HepG2 (cell line): ENCODE measurements around the gene CNOT1. TPM values are rescaled to one million over a fixed set of nuclear protein-coding genes. Genes with fewer than 3 reads are reported as not detected.

Source experiments
- GATAD2A ChIP-seq: IDR thresholded peaks from 2 replicates; pipeline ENCODE4 v1.6.1; 2016
- HMGXB3 ChIP-seq: sonication (generic); formaldehyde crosslinking; IDR thresholded peaks from 2 replicates; pipeline ENCODE4 v1.4.0; 2020; ENCODE audit warnings: missing genetic modification reagents, borderline replicate concordance
- MNT ChIP-seq: fragments of 450-650 bp; IDR thresholded peaks from 2 replicates; pipeline ENCODE4 v1.6.1; 2016
- NFKB2 ChIP-seq: sonication (generic); formaldehyde crosslinking; IDR thresholded peaks from 2 replicates; pipeline ENCODE4 v1.4.0; 2020; ENCODE audit warnings: missing genetic modification reagents, borderline replicate concordance
- PATZ1 ChIP-seq: sonication (generic); formaldehyde crosslinking; IDR thresholded peaks from 2 replicates; pipeline ENCODE4 v1.4.0; 2020; ENCODE audit warnings: missing genetic modification reagents
- PLRG1 ChIP-seq: fragments of 450-650 bp; conservative IDR thresholded peaks from 2 replicates; pipeline ENCODE4 v1.6.1; 2016
- POLR2A ChIP-seq, 2 experiments: IDR thresholded peaks; 2 replicates each; pipeline ENCODE4 v1.6.1; 2011; ENCODE audit warnings: low read depth in 2 of 2, low read length in 2 of 2, mild to moderate bottlenecking in 1 of 2, moderate library complexity in 1 of 2; ENCODE audit not compliant: insufficient read depth in 1 of 2
- RAD21 ChIP-seq: fragments of 450-650 bp; formaldehyde crosslinking; IDR thresholded peaks from 2 replicates; pipeline ENCODE4 v1.5.0; 2020; ENCODE audit warnings: mild to moderate bottlenecking
- STAG1 ChIP-seq: sonication (generic); formaldehyde crosslinking; IDR thresholded peaks from 2 replicates; pipeline ENCODE4 v1.4.0; 2020; ENCODE audit warnings: missing genetic modification reagents
- STAT5B ChIP-seq: sonication (generic); formaldehyde crosslinking; IDR thresholded peaks from 2 replicates; pipeline ENCODE4 v1.4.0; 2020; ENCODE audit warnings: missing genetic modification reagents
- ZBTB38 ChIP-seq: sonication (generic); formaldehyde crosslinking; IDR thresholded peaks from 2 replicates; pipeline ENCODE4 v1.5.1; 2020; ENCODE audit warnings: mild to moderate bottlenecking, missing genetic modification reagents
- ZNF12 ChIP-seq: sonication (generic); formaldehyde crosslinking; IDR thresholded peaks from 2 replicates; pipeline ENCODE4 v1.5.0; 2020; ENCODE audit warnings: missing genetic modification reagents
- ZNF331 ChIP-seq: sonication (generic); formaldehyde crosslinking; IDR thresholded peaks from 2 replicates; pipeline ENCODE4 v1.4.0; 2020; ENCODE audit warnings: missing genetic modification reagents
- ZNF33B ChIP-seq: sonication (generic); formaldehyde crosslinking; IDR thresholded peaks from 2 replicates; pipeline ENCODE4 v1.5.1; 2020; ENCODE audit warnings: mild to moderate bottlenecking, missing genetic modification reagents
- ZNF574 ChIP-seq: sonication (generic); formaldehyde crosslinking; IDR thresholded peaks from 2 replicates; pipeline ENCODE4 v1.4.0; 2020; ENCODE audit warnings: missing genetic modification reagents
- ZNF746 ChIP-seq: sonication (generic); formaldehyde crosslinking; IDR thresholded peaks from 2 replicates; pipeline ENCODE4 v1.8.0; 2022; ENCODE audit warnings: mild to moderate bottlenecking, missing genetic modification reagents
- ZSCAN9 ChIP-seq: IDR thresholded peaks from 2 replicates; pipeline ENCODE4 v1.6.1; 2016; ENCODE audit warnings: borderline replicate concordance
- polyA plus RNA-seq, 8 experiments: library from polyadenylated mRNA; depleted of rRNA in 3 of 8; stranded (reverse) in 7 of 8; unstranded in 1 of 8; fragments of >200 nt; fragmentation: Illumina TruSeq in 4 of 8; extraction: Trizol in 4 of 8; gene quantifications; 2 replicates each; pipeline versions ENCODE4 v1.2.1 to v1.2.3, GENCODE V29; 2011 to 2016; ENCODE audit warnings: low read depth in 4 of 8, missing spikeins in 1 of 8, mixed read lengths in 1 of 8; ENCODE audit not compliant: insufficient read depth in 1 of 8
- total RNA-seq, 5 experiments: library from RNA; depleted of rRNA; stranded (reverse); fragments of >200 nt; fragmentation: Illumina TruSeq; extraction: Trizol; gene quantifications; 2 replicates each; pipeline ENCODE4 v1.2.3, GENCODE V29; 2016; ENCODE audit warnings: low read depth in 1 of 5

CNOT1 gene
- total and polyA plus RNA-seq, 2 of the 13 experiments (the other 11 are each of a cell fraction or from before 2014, with no cell fraction given), result 188 to 232 TPM

GRCh38 chr16:58511933-58512815, 117.5 kb downstream of the CNOT1 start (continued):
- TF ChIP-seq ZNF574 (CRISPR knock-in tag), result peak; percentile 55; the same call in 1 of the 2 replicates
- TF ChIP-seq NFKB2 (CRISPR knock-in tag), result peak; percentile 50; the same call in 1 of the 2 replicates
- no peak for TF ChIP-seq ZSCAN9 (CRISPR knock-in tag)
- no peak for TF ChIP-seq ZNF12 (CRISPR knock-in tag)
- no peak for TF ChIP-seq ZNF33B (CRISPR knock-in tag)
- TF ChIP-seq HMGXB3, result peak; percentile 41; the same call in 1 of the 2 replicates
- TF ChIP-seq STAG1, result peak; percentile 80
- TF ChIP-seq PLRG1, result no peak
- TF ChIP-seq POLR2A (IDR thresholded peaks at IDR 0.05; ENCODE audit: insufficient read depth in 1 of 2, low read depth in 2 of 2, low read length in 2 of 2), result no peak
- TF ChIP-seq STAT5B (CRISPR knock-in tag), result peak; percentile 28; the same call in 1 of the 2 replicates
- no peak for TF ChIP-seq ZNF746
- peak; percentile 36; the same call in 1 of the 2 replicates for TF ChIP-seq GATAD2A (CRISPR knock-in tag)
- peak; percentile 80 for TF ChIP-seq RAD21 (CRISPR knock-in tag)
- no peak for TF ChIP-seq ZBTB38
- TF ChIP-seq ZNF331, result peak; percentile 70
- 0 out of 2 replicates have a peak, but pooled peaks have one; percentile 29 for TF ChIP-seq PATZ1
- peak; percentile 81 for TF ChIP-seq MNT
